ENCODE measurements around the gene OSBPL7. TPM values are rescaled to one million over a fixed set of nuclear protein-coding genes. Genes with fewer than 3 reads are reported as not detected.
"Not testable (repeated sequence)": the region's sequence is repeated elsewhere in the genome, so short reads cannot be mapped to it uniquely, and the experiment has no call there.

Gene OSBPL7
- total RNA-seq, 1 donor from 2014 or later: 11.0 TPM

DNA sequence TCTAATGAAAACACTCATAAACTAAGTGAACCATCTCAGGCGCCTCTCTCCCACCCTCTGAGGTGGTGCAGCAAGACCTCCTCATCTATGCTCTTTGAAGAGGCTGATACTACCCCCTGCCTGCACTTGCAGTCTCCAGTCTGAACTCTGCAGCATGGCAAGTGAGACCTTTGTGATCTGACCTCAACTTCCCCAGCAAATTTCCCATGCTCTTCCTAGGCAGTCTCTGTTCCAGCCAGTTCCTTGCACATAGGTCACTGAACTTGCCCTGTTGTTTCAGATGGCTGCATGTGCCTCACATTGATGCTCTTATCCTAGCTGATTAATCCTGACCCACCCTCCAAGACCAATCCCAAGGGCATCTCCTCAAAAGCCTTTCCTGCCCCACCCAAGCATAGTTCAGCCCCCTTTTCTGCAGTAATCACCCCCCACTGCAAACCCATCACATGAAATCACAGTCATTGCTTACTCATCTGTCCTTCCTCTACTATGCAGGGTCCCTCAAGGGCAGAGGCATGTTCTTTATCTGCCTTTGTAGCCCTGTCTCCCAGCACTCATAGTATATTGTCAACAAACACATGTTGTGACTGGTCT, 46.5 kb downstream of the OSBPL7 start:
- no peak for DNase-seq (ENCODE audit: low read depth)
- Histone ChIP-seq H3K36me3 (ENCODE audit: control insufficient read depth, insufficient read depth, low read length) (no peaks in the 10 kb centered on the region), H3K27me3 (ENCODE audit: control insufficient read depth, insufficient read depth, low read length) (peaks cover 23% of the 10 kb centered on the region), H3K4me3 (ENCODE audit: low read depth, low read length) (no peak overlapping the region)
- TF ChIP-seq, protein P1, sequence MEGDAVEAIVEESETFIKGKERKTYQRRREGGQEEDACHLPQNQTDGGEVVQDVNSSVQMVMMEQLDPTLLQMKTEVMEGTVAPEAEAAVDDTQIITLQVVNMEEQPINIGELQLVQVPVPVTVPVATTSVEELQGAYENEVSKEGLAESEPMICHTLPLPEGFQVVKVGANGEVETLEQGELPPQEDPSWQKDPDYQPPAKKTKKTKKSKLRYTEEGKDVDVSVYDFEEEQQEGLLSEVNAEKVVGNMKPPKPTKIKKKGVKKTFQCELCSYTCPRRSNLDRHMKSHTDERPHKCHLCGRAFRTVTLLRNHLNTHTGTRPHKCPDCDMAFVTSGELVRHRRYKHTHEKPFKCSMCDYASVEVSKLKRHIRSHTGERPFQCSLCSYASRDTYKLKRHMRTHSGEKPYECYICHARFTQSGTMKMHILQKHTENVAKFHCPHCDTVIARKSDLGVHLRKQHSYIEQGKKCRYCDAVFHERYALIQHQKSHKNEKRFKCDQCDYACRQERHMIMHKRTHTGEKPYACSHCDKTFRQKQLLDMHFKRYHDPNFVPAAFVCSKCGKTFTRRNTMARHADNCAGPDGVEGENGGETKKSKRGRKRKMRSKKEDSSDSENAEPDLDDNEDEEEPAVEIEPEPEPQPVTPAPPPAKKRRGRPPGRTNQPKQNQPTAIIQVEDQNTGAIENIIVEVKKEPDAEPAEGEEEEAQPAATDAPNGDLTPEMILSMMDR (IDR thresholded peaks at IDR 0.05; ENCODE audit: insufficient read depth, low read length, poor library complexity, severe bottlenecking): no peak

DNA sequence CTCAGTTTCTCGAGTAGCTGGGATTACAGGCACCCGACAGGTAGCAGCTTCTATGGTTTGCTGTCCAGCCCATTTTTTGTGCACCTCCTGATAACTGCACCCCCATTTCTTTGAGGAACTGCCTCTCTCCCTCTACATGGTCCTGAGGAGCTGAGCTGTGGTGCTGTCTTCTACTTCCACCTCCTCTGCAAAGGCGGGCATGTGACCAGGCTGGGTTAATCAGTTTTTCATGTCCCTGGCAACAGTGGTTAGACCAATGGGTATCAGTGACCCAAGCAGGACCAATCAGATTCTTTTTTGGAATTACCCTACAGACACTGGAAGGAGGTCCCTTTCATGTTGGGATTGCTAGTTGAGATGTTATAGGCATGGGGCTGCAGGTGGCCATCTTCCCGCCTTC, 47.3 kb downstream of the OSBPL7 start:
- Histone ChIP-seq H3K4me3 (ENCODE audit: low read depth, low read length) (no peak overlapping the region), H3K36me3 (ENCODE audit: control insufficient read depth, insufficient read depth, low read length) (no peaks in the 10 kb centered on the region), H3K27me3 (ENCODE audit: control insufficient read depth, insufficient read depth, low read length) (peaks cover 21% of the 10 kb centered on the region)
- TF ChIP-seq, protein P1 (IDR thresholded peaks at IDR 0.05; ENCODE audit: insufficient read depth, low read length, poor library complexity, severe bottlenecking): no peak
- DNase-seq (ENCODE audit: low read depth): no peak

DNA sequence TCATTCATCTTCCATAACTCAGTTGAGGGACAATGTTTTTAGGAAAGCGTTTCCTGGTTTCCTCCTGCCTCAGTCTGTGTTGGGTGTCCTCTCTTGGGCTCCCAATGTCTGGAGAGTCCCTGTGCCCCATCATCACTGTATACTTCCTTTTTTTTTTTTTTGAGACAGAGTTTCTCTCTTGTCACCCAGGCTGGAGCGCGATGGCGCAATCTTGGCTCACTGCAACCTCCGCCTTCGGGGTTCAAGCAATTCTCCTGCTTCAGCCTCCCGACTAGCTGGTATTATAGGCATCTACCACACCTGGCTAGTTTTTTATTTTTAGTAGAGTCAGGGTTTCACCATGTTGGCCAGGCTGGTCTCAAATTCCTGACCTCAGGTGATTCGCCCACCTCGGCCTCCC, 47.9 kb downstream of the OSBPL7 start:
- not testable (repeated sequence) for DNase-seq (ENCODE audit: low read depth); H3K36me3 ChIP-seq (ENCODE audit: control insufficient read depth, insufficient read depth, low read length); H3K4me3 ChIP-seq (ENCODE audit: low read depth, low read length)
- H3K27me3 ChIP-seq (ENCODE audit: control insufficient read depth, insufficient read depth, low read length): peaks cover 21% of the 10 kb centered on the region

DNA sequence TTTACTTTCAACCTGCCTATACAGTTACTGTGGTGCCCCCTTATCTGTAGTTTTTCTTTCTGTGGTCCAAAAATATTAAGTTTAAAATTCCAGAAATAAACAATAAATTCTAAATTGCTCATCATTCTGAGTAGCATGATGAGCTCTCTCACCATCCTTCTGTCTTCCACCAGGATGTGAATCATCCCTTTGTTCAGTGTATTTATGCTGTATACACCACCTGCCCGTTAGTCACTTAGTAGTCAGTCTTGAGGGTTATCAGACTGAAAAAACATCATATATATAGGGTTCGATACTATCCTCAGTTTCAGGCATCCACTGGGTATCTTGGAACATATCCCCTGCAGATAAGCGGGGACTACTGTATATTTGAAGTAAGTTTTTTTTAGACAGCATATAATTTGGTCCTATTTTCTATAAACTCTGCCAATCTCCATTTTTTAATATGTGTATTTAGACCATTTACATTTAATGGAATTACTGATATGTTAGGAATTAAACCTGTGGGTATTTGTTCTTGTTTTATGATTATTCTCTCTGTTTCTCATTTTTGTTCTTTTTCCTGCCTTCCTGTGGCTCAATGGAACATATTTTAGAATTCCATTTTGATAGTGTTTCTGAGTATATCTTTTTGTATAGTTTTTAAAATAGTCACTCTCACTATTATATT, 57.5 kb downstream of the OSBPL7 start:
- Histone ChIP-seq H3K36me3 (ENCODE audit: control insufficient read depth, insufficient read depth, low read length) (no peaks in the 10 kb centered on the region), H3K4me3 (ENCODE audit: low read depth, low read length) (no peak overlapping the region), H3K27me3 (ENCODE audit: control insufficient read depth, insufficient read depth, low read length) (no peaks in the 10 kb centered on the region)
- DNase-seq (ENCODE audit: low read depth): no peak
- TF ChIP-seq, protein P1 (IDR thresholded peaks at IDR 0.05; ENCODE audit: insufficient read depth, low read length, poor library complexity, severe bottlenecking): no peak

DNA sequence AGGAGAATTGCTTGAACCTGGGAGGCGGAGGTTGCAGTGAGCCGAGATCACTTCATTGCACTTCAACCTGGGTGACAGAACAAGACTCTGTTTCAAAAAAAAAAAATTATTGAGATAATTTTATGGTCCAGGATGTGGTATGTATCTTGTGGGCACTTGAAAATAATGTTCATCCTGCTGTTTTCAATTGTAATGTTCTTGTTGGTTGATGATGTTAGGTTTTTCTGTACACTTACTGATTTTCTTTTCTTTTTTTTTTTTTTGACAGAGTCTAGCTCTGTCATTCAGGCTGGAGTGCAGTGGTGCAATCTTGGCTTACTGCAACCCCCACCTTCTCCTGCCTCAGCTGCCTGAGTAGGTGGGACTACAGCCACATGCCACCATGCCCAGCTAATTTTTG, 58.9 kb downstream of the OSBPL7 start:
- no peak for DNase-seq (ENCODE audit: low read depth)
- TF ChIP-seq, protein P1 (IDR thresholded peaks at IDR 0.05; ENCODE audit: insufficient read depth, low read length, poor library complexity, severe bottlenecking): no peak
- Histone ChIP-seq H3K4me3 (ENCODE audit: low read depth, low read length) (no peak overlapping the region), H3K36me3 (ENCODE audit: control insufficient read depth, insufficient read depth, low read length) (no peaks in the 10 kb centered on the region), H3K27me3 (ENCODE audit: control insufficient read depth, insufficient read depth, low read length) (peaks cover 2% of the 10 kb centered on the region)

DNA sequence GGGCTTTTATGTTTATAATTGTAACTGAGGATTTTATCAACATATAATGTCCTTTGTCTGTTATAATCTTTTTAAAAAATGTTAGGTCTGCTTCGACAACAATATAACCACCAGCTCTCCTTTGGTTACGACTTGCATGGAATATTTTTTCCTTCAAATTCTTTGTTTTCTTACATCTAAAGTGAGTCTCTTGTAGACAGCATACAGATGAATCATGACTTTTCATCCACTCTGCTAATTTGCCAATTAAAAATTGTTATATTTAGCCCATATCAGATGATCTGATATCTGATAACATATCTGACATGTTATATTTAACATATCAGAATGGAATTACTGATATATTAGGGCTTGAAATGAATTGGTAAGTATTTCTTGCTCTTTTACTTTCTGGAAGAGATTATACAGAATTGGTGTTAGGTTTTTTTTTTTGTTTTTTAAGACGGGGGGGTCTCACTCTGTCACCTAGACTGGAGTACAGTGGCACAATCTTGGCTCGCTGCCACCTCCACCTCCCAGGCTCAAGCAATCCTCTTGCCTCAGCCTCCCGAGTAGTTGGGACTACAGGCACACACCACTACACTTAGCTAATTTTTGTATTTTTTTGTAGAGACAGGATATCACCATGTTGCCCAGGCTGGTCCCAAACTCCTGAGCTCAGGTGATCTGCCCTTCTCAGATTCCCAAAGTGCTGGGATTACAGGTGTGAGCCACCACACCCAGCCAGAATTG, 61.0 kb downstream of the OSBPL7 start:
- peaks cover 2% of the 10 kb centered on the region for H3K27me3 ChIP-seq (ENCODE audit: control insufficient read depth, insufficient read depth, low read length)
- no peaks in the 10 kb centered on the region for H3K36me3 ChIP-seq (ENCODE audit: control insufficient read depth, insufficient read depth, low read length)
- no peak for DNase-seq (ENCODE audit: low read depth)
- H3K4me3 ChIP-seq (ENCODE audit: low read depth, low read length): no peak overlapping the region
- TF ChIP-seq, protein P1 (IDR thresholded peaks at IDR 0.05; ENCODE audit: insufficient read depth, low read length, poor library complexity, severe bottlenecking): no peak
